A673 (cell line): Measurements from ENCODE around the gene COLQ. TPM values are rescaled to one million over a fixed set of nuclear protein-coding genes. Genes with fewer than 3 reads are reported as not detected.

Experiments used
- BruUV-seq: library from RNA; stranded (reverse); fragments of 400-500 nt; replicated peaks from 2 replicates; lab custom pipeline; 2021; lab: Mats Ljungman, UMichigan
- CTCF ChIA-PET: fragments of 300-600 bp; sonication (Branson Sonifier 250); formaldehyde crosslinking; loops from one replicate; lab custom pipeline; 2022; ENCODE audit warnings: antibody characterized with exemption; lab: Charles Lee
- POLR2A ChIA-PET: fragments of 300-600 bp; sonication (Branson Sonifier 250); formaldehyde crosslinking; loops from one replicate; lab custom pipeline; 2022; ENCODE audit warnings: antibody characterized with exemption; ENCODE audit not compliant: low non-redundant PET; lab: Charles Lee
- DNase-seq: peaks from one replicate; pipeline ENCODE4 v3.0.0-alpha.2; 2015; ENCODE audit warnings: low spot score
- H3K27ac ChIP-seq: fragments of 200-600 bp; sonication (generic); 2 replicates; pipeline ENCODE4 v1.5.1; 2016; ENCODE audit warnings: mixed run types, low read depth, mild to moderate bottlenecking, mixed read lengths, antibody characterized with exemption, low read length; ENCODE audit not compliant: poor library complexity, severe bottlenecking
- H3K27me3 ChIP-seq: fragments of 200-600 bp; sonication (generic); replicated peaks from 2 replicates; pipeline ENCODE4 v1.6.1; 2017; ENCODE audit warnings: mixed run types, low read depth, mild to moderate bottlenecking, mixed read lengths, antibody characterized with exemption, low read length; ENCODE audit not compliant: insufficient read depth, poor library complexity
- H3K36me3 ChIP-seq: fragments of 200-600 bp; sonication (generic); 2 replicates; pipeline ENCODE4 v1.6.1; 2016; ENCODE audit warnings: mixed run types, mild to moderate bottlenecking, mixed read lengths, antibody characterized with exemption, low read length; ENCODE audit not compliant: insufficient read depth, poor library complexity, severe bottlenecking
- H3K4me1 ChIP-seq: fragments of 200-600 bp; sonication (generic); 2 replicates; pipeline ENCODE4 v1.6.1; 2017; ENCODE audit warnings: mixed run types, mild to moderate bottlenecking, mixed read lengths, antibody characterized with exemption, low read length; ENCODE audit not compliant: insufficient read depth, poor library complexity, severe bottlenecking
- H3K4me3 ChIP-seq: fragments of 200-600 bp; sonication (generic); 2 replicates; pipeline ENCODE4 v1.5.1; 2016; ENCODE audit warnings: low read depth, mixed run types, mild to moderate bottlenecking, mixed read lengths, low read length; ENCODE audit not compliant: poor library complexity, severe bottlenecking
- H3K9me3 ChIP-seq: fragments of 200-600 bp; sonication (generic); 2 replicates; pipeline ENCODE4 v1.6.1; 2016; ENCODE audit warnings: mixed run types, low read depth, mild to moderate bottlenecking, mixed read lengths, antibody characterized with exemption, low read length; ENCODE audit not compliant: poor library complexity, severe bottlenecking
- CTCF ChIP-seq: fragments of 300-800, 200-600 bp; sonication (generic); conservative IDR thresholded peaks from 2 replicates; pipeline ENCODE4 v1.5.1; 2017; ENCODE audit warnings: low read depth, mild to moderate bottlenecking, antibody characterized with exemption, low read length, moderate library complexity, mixed read lengths
- EZH2 ChIP-seq: fragments of 200-600 bp; sonication (generic); IDR thresholded peaks from 2 replicates; pipeline ENCODE4 v1.6.1; 2017; ENCODE audit warnings: borderline replicate concordance, low read depth, mild to moderate bottlenecking, mixed read lengths, antibody characterized with exemption, low read length; ENCODE audit not compliant: poor library complexity, severe bottlenecking
- intact Hi-C: fragments of 100-400 bp; cut with micrococcal nuclease; formaldehyde crosslinking; loops from one replicate; pipeline ENCODE4 v1.10.0; 2022; ENCODE audit not compliant: unreplicated experiment
- total RNA-seq: library from RNA; stranded (reverse); gene quantifications from 2 replicates; pipeline ENCODE4 v1.2.3, GENCODE V29; 2021

COLQ gene
- total RNA-seq, 1 experiment from 2014 or later, result 0.21 TPM

DNA sequence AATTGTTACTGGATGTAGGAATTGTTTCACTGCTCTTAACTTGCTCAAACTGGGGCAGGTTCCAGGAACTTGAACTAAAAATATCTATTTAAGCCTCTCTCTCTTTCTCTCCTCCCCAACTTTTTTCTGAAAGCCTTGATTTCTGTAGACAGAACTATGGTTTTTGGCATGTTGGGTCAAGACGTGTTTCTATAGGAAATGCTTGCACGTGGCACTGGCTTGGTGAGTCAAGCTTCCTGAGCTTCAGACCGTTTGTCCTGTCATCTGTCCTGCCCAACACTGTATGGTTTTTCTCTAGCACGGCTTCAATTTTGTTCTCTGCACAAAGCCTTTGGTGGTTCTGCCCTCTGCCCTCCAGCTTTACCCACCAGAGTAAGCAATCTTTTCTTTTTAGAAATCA lies 80.6 kb downstream of the COLQ start:
- TF ChIP-seq EZH2 (no peak), CTCF (no peak)
- POLR2A ChIA-PET, result no interaction called here
- Histone ChIP-seq H3K4me3 (no peak overlapping the region), H3K9me3 (no peaks in the 10 kb centered on the region), H3K4me1 (no peaks in the 10 kb centered on the region), H3K36me3 (peaks cover 61% of the 10 kb centered on the region), H3K27ac (no peak overlapping the region), H3K27me3 (no peaks in the 10 kb centered on the region)
- intact Hi-C loops, result no loop called here
- no TSS peak for BruUV-seq
- no peak for DNase-seq
- CTCF ChIA-PET, result no interaction called here

DNA sequence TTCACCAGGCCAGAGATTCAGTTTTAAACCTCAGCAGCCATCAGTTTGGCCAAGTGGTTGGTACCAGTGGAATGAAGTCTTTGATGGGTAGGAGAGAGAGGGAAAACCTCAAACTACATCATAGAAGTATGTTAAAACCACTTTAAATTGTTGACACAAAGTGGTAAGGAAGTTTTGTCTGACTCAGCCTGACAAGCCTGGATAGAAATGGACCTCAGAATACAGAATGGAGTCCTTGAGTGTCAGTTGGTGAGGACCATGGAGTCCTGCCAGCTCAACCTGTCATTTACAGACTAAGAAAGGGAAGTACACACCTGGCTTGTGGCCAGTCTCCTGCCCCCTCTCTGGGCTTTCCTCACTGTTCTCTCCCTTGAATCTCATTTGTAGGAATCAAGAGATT lies 82.0 kb downstream of the COLQ start:
- Histone ChIP-seq H3K4me3 (no peak overlapping the region), H3K36me3 (peaks cover 75% of the 10 kb centered on the region), H3K4me1 (no peaks in the 10 kb centered on the region), H3K9me3 (no peaks in the 10 kb centered on the region), H3K27me3 (no peaks in the 10 kb centered on the region), H3K27ac (no peak overlapping the region)
- POLR2A ChIA-PET, result no interaction called here
- BruUV-seq, result no TSS peak
- CTCF ChIA-PET, result no interaction called here
- intact Hi-C loops, result no loop called here
- no peak for DNase-seq
- TF ChIP-seq EZH2 (no peak), CTCF (no peak)

- H3K9me3 ChIP-seq, result no peaks in the 10 kb centered on the region
- no TSS peak for BruUV-seq
- H3K27ac ChIP-seq, result no peak overlapping the region
- no peak for DNase-seq
- intact Hi-C loops, result no loop called here
- CTCF ChIA-PET, result no interaction called here
- H3K4me3 ChIP-seq, result no peak overlapping the region
- TF ChIP-seq EZH2 (no peak), CTCF (no peak)
- H3K27me3 ChIP-seq, result no peaks in the 10 kb centered on the region
- no peaks in the 10 kb centered on the region for H3K4me1 ChIP-seq
- POLR2A ChIA-PET, result no interaction called here
- peaks cover 80% of the 10 kb centered on the region for H3K36me3 ChIP-seq
Measured at GRCh38 chr3:15438983-15439382, 82.5 kb downstream of the COLQ start.
